Loucy (cell line): ENCODE measurements around the gene ODF2.

Experiments
- CTCF ChIP-seq: fragments of 200-600 bp; sonication (generic); conservative IDR thresholded peaks from 2 replicates; pipeline ENCODE4 v1.5.1; 2014; ENCODE audit warnings: mild to moderate bottlenecking, antibody characterized with exemption, low read length
- EZH2phosphoT487 ChIP-seq: fragments of 200-600 bp; IDR thresholded peaks from 2 replicates; pipeline ENCODE4 v1.6.1; 2018; ENCODE audit warnings: antibody characterized with exemption, mild to moderate bottlenecking, moderate library complexity, borderline replicate concordance

- TF ChIP-seq CTCF (peak; percentile 80), EZH2phosphoT487 (no peak)
Observed at GRCh38 chr9:128412120-128412790, 43.6 kb upstream of the ODF2 start.
